ENCODE data around the gene CARD16. TPM values are rescaled to one million over a fixed set of nuclear protein-coding genes. Genes with fewer than 3 reads are reported as not detected.

CARD16 gene
- total RNA-seq, 1 donor from 2014 or later: 26.8 TPM

DNA sequence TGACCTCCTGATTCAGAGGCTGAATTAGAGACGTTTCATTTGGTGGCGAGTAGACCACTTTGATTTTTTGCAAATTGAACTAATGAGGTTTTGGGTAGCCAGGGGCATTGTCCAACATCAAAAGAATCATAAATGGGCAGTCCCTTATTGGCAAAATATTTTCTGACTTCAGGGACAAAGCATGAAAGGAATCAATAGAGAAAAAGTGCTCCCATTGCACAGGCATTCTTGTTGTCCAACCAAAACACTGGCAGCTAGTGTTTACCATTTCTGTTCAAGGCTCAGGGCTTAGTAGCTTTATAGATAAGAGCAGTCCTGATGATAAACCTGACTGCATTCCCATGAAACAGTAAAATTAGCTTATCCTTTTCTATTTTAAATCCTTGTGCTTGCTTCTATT, 6.4 kb upstream of the CARD16 start:
- intact Hi-C loops (cut with DNase I): loop anchor here (5.0 kb wide), 1 partner anchor 1319 kb away; no protein-coding TSS in a partner anchor
- H3K27me3 ChIP-seq: no peaks in the 10 kb centered on the region
- H3K36me3 ChIP-seq: no peaks in the 10 kb centered on the region
- H3K4me1 ChIP-seq: peaks cover 5% of the 10 kb centered on the region
- no peak overlapping the region for H3K27ac ChIP-seq
- TF ChIP-seq, protein P1, sequence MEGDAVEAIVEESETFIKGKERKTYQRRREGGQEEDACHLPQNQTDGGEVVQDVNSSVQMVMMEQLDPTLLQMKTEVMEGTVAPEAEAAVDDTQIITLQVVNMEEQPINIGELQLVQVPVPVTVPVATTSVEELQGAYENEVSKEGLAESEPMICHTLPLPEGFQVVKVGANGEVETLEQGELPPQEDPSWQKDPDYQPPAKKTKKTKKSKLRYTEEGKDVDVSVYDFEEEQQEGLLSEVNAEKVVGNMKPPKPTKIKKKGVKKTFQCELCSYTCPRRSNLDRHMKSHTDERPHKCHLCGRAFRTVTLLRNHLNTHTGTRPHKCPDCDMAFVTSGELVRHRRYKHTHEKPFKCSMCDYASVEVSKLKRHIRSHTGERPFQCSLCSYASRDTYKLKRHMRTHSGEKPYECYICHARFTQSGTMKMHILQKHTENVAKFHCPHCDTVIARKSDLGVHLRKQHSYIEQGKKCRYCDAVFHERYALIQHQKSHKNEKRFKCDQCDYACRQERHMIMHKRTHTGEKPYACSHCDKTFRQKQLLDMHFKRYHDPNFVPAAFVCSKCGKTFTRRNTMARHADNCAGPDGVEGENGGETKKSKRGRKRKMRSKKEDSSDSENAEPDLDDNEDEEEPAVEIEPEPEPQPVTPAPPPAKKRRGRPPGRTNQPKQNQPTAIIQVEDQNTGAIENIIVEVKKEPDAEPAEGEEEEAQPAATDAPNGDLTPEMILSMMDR (IDR thresholded peaks at IDR 0.05): no peak
- TF ChIP-seq POLR2A (IDR thresholded peaks at IDR 0.05) (no peak), POLR2AphosphoS5 (IDR thresholded peaks at IDR 0.05; ENCODE audit: insufficient read depth in 1 of 2, low read depth in 1 of 2) (no peak)
- no peak overlapping the region for H3K4me3 ChIP-seq
- H3K9me3 ChIP-seq: no peaks in the 10 kb centered on the region
- DNase-seq (ENCODE audit: extremely low spot score in 2 of 2): no peak

DNA sequence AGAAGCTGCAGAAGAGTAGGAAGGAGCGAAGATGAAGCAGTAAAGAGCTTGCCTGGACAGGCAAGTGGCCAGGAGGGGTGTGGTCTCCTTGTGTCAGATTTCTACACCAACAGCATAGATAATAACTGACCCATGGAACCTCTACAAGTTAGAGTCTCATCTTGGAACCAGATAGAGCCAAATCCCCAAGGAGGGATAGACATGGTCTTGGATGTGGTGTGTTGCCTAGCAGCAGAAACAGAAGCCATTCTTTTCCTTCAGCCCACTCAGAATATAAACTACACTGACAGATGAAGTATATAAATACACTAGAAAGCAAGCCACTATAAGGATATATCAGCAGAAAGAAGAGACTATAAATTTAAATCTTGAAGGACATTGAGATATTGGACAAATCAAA, 4.3 kb upstream of the CARD16 start:
- no peak overlapping the region for H3K27ac ChIP-seq
- no peaks in the 10 kb centered on the region for H3K27me3 ChIP-seq
- H3K9me3 ChIP-seq: no peaks in the 10 kb centered on the region
- no peaks in the 10 kb centered on the region for H3K36me3 ChIP-seq
- no peak for TF ChIP-seq POLR2AphosphoS5 (IDR thresholded peaks at IDR 0.05; ENCODE audit: insufficient read depth in 1 of 2, low read depth in 1 of 2)
- TF ChIP-seq, protein P1 (IDR thresholded peaks at IDR 0.05): no peak
- no peak for TF ChIP-seq POLR2A (IDR thresholded peaks at IDR 0.05)
- DNase-seq (ENCODE audit: extremely low spot score in 2 of 2): no peak
- intact Hi-C loops (cut with DNase I): no loop called here
- H3K4me3 ChIP-seq: no peak overlapping the region
- H3K4me1 ChIP-seq: peaks cover 18% of the 10 kb centered on the region

DNA sequence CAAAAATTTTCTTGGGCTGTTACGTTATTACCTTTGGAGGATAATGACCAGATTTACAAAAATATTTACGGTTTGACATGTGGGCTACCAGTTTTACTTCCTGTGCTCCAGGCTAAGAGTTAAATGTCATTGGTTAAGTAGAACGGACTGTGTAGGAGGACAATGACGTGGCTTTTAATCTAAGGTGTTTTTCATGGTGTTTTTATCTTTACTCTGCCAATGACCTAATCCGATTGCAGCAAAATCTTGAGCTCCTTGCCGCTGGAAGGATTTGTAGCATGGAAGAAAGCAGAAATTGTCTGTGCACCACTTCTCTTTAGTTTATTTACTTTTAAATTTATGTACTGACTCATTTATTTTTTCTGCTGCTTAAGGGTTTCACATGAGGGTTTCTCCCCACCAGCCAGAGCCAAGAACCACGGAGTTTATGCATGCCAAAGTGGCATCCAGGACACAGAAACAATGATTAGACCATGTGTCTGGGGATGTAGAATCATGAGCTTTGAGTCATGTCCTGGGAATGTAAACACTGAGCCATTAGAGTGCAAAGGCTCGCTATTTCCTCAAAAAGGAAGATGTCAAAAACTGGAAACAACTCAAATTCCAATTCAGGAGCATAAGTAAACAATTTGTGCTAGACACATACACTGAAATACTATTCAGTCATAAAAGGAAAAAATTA, 1.9 kb upstream of the CARD16 start:
- intact Hi-C loops (cut with DNase I): no loop called here

DNA sequence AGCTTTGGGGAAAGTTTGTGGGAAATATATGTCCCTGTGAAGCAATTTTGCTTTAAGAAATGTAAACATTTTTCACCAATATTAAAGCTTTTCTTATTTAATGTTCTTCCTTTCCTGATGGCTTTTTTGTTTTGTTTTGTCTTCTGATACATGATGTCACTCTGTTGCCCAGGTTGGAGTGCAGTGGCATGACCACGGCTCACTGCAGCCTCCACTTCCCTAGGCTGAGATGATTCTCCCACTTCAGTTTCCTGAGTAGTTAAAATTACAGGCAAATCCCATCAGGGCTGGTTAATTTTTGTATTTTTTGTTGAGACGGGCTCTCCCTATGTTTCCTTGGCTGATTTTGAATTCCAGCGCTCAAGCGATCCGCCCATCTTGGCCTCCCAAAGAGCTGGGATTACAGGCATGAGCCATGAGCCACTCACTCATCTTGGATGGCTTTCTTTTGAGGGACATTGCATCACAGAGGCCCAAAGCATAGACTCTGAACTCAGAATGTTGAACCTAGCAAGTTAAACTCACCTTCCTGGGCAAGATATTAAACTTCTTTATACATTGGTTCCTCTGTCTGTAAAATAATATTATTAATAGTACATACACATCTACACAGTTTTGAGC, 651 bp upstream of the CARD16 start:
- peak overlapping the region; percentile 15 for H3K27ac ChIP-seq
- peak overlapping the region; percentile 28 to 34 for H3K4me3 ChIP-seq
- peaks cover 18% of the 10 kb centered on the region for H3K4me1 ChIP-seq
- H3K36me3 ChIP-seq: no peaks in the 10 kb centered on the region
- H3K9me3 ChIP-seq: no peaks in the 10 kb centered on the region
- TF ChIP-seq POLR2A (IDR thresholded peaks at IDR 0.05): no peak
- TF ChIP-seq, protein P1 (IDR thresholded peaks at IDR 0.05): no peak
- TF ChIP-seq POLR2AphosphoS5 (IDR thresholded peaks at IDR 0.05; ENCODE audit: insufficient read depth in 1 of 2, low read depth in 1 of 2): no peak
- H3K27me3 ChIP-seq: no peaks in the 10 kb centered on the region
- DNase-seq (ENCODE audit: extremely low spot score in 2 of 2): no peak
- intact Hi-C loops (cut with DNase I): no loop called here

More for the DNA sequence above, 1.9 kb upstream of the CARD16 start:
- DNase-seq (ENCODE audit: extremely low spot score in 2 of 2): no peak
- Histone ChIP-seq H3K36me3 (no peaks in the 10 kb centered on the region), H3K4me3 (no peak overlapping the region), H3K4me1 (peaks cover 18% of the 10 kb centered on the region), H3K27ac (peak overlapping the region; percentile 53), H3K27me3 (no peaks in the 10 kb centered on the region), H3K9me3 (no peaks in the 10 kb centered on the region)
- peak; percentile 41 to 91 for TF ChIP-seq POLR2AphosphoS5 (IDR thresholded peaks at IDR 0.05; ENCODE audit: insufficient read depth in 1 of 2, low read depth in 1 of 2)
- TF ChIP-seq, protein P1 (IDR thresholded peaks at IDR 0.05): no peak

DNA sequence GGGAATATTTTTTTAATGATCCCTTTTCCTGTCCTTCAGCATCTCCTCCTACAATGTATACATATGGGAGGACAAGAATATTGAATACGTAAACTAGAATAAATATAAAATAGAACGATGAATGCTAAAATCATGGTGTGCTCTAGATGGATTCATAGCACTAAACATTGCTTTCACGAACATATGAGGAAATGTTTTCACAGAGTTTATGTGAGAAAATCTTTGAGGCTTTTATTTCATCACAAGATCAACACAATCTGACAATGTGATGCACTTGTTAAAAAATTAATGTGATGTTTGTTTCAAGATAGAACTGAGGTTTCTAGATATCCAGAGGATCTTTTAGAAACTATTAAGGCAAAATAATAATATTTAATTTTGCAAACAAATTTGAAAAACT, 3.0 kb downstream of the CARD16 start:
- Histone ChIP-seq H3K27ac (no peak overlapping the region), H3K4me1 (peaks cover 18% of the 10 kb centered on the region), H3K27me3 (no peaks in the 10 kb centered on the region), H3K36me3 (no peaks in the 10 kb centered on the region), H3K4me3 (no peak overlapping the region), H3K9me3 (no peaks in the 10 kb centered on the region)
- TF ChIP-seq, protein P1 (IDR thresholded peaks at IDR 0.05): no peak
- TF ChIP-seq POLR2AphosphoS5 (IDR thresholded peaks at IDR 0.05; ENCODE audit: insufficient read depth in 1 of 2, low read depth in 1 of 2): no peak
- no peak for TF ChIP-seq POLR2A (IDR thresholded peaks at IDR 0.05)
- intact Hi-C loops (cut with DNase I): no loop called here
- no peak for DNase-seq (ENCODE audit: extremely low spot score in 2 of 2)

All from vagina (tissue), 2 donors.